GM19035 (cell line): Measurements from ENCODE around the gene ZEB1.
"Not testable (repeated sequence)": the region's sequence is repeated elsewhere in the genome, so short reads cannot be mapped to it uniquely, and the experiment has no call there.

Source experiments
- ATAC-seq: cut with Tn5 transposase; IDR thresholded peaks from one replicate; pipeline ENCODE4 v1.9.1; 2021; ENCODE audit not compliant: unreplicated experiment

The ZEB1 gene

DNA sequence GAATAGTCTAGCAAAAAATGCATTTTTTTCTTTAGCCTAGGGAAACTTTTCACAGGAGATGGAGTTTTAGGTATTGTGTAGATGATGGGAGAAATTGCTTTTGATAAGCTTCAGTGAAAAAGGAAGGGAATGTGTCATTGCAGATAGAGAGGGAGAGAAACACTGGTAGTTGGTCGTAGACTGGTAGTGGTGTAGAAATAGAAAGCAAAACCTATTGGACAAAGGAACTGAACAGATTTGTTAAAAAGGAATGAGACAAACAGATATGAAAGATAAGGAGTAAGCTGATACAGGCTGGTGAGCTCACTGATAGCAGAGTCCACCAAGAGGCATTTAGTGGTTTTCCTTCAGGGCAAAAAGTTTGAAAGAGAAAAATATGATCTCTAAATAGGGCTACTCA, 94.3 kb downstream of the ZEB1 start:
- no peak for ATAC-seq

DNA sequence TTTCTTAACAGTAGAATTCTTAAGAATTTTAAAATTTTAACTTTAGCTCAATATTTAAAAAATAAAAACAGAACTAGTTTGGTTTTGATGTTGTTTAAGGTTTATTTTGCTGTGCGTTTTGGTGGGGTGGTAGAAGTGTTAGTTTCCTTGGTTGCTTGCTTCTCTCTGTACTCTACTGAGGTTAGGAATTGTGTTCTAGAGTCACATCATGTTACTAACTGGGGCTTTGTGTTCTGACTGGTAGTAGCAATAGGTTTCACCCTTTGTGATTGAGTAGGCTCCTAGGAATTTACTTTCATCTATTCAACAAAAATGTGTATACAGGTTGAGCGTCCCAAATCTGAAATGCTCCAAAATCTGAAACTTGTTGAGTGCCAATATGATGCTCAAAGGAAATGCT, 99.5 kb downstream of the ZEB1 start:
- ATAC-seq, result no peak

DNA sequence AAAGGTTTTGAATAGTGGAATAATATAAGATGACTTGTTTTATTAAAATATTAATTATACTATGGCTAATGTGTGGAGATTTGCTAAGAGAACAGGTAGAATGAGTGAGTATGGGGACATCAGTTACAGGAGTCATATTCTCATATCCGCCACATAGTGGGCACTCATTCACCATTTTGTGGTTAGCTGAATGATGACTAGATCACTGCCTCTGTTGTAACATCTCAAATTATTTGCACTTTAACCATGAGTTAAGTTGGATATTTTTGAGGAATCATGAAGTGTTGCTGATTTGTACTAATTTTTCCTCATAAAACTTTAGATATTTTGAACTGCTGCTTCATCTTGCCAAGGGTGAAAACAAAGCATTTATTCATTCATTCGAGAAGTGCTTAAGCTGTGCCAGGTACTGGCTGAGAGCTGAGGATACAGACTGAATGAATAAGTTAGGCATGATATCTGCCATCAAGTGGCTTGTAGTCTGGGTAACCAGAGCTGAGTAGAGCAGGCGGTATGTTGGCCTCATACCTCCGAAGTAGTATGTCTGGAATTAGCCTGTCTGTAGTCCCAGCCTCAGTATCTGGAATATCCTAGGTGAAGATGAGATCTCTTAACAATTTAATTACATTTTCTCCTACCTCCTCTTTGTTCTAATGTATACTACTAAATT, 100.5 kb downstream of the ZEB1 start:
- no peak for ATAC-seq

DNA sequence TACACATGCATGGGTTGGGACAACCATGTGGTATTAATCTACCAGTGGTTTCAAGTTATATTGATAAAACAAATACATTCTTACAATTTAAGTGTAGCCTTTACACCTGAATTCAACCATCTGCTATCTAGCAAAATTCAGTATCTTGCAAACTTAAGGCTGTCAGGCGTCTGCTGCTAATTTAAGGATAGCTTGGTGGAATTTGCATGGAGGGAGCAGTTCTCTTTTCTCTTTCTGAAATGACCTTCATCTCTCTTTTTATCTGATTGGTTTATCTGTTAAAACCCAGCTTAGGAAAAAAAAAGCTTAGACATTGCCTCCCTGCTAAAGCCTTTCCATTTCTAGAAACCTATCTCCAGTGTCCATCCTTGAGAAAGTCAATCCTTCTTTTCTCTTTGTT, 102.3 kb downstream of the ZEB1 start:
- ATAC-seq, result no peak

DNA sequence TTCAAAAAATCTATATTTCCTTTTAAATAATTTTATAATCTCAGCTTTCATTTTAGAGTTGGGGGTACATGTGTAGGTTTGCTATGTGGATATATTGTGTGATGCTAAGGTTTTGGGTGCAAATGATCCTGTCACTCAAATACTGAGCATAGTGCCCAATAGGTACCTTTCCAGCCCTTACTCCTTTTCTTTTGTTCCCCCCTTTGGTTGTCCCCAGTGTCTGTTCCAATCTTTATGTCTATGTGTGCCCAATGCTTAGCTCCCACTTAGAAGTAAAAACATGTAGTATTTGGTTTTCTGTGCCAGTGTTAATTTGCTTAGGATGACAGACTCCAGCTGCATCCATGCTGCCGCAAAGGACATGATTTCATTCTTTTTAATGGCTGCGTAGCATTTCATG, 103.6 kb downstream of the ZEB1 start:
- no peak for ATAC-seq

DNA sequence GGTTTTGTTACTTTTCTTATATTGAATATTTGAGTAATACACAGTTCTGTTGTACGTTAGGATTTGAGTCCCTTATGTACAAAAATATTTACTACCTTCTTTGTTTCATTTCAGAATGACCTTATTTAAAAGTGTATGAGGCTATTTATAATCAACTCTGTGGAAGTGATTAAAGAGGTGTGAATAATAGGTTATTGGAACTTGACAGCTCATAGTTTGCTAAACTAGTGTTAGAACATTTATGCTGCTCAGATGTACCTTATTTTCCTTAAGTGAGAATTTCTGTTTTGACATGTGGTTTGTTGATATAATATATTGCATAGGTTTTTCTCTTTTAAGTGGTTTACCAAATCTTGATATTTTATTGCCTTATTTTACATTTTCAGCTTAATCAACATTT, 105.5 kb downstream of the ZEB1 start:
- no peak for ATAC-seq

DNA sequence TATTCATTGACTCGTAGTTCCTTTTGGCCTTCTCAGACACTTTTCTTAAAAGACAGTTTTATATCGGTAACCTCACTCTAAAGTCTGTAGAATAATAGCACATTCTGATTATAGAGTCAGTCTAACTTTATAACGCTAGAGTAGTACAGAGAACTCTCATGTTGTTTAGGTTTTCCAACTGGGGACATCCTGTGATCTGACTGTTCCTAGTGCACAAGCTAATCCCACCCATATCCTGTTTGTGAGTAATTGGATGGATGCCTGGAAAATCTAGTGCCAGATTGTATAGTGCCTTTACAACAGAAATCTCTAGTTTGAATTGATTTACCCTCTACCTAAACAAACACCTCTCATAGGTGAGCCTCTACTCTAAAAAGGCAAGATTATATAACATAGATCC, 107.4 kb downstream of the ZEB1 start:
- ATAC-seq, result no peak

DNA sequence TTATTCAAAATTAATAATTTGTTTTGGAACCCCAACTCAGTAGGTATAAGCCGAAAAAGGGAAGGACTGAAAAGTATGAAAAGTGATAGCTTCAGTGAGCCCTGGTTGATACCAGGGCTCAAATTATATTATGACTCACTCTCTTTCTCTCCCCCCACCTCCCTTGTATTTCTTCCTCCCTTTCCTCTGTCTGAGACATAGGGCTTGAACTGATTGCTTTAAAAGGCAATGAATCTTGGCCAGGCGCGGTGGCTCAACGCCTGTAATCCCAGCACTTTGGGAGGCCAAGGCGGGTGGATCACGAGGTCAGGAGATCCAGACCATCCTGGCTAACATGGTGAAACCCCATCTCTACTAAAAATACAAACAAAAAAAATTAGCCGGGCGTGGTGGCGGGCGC, 108.3 kb downstream of the ZEB1 start:
- ATAC-seq, result not testable (repeated sequence)

DNA sequence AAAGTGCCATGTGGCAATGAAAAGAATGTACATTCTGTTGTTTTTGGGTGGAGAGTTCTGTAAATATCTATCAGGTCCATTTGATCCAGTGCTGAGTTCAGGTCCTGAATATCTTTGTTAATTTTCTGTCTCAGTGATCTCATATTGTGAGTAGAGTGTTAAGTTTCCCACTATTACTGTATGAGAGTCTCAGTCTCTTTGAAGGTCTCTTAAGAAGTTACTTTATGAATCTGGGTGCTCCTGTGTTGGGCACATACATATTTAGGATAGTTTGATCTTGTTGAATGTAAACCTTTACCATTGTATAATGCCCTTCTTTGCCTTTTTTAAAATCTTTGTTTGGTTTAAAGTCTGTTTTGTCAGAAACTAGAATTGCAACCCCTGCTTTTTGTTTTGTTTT, 109.5 kb downstream of the ZEB1 start:
- not testable (repeated sequence) for ATAC-seq

DNA sequence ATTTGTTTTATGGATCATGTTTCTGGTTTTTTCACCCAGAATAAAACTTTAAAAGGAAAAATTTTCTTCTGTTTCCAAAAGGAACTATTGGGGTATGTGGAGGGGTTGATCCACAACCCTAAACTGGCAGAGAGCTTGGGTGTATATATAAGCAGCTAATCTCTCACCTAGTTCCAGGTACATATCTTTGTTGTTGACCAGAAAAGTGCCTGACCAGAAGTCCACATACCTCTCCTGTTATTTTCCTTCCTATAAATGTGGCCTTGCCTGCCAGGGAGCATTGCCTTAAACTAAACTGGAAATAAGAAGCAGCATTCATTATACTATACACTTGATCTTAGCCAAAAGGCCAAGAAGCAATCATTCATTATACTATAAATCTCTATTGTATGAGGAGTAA, 112.0 kb downstream of the ZEB1 start:
- ATAC-seq, result no peak

DNA sequence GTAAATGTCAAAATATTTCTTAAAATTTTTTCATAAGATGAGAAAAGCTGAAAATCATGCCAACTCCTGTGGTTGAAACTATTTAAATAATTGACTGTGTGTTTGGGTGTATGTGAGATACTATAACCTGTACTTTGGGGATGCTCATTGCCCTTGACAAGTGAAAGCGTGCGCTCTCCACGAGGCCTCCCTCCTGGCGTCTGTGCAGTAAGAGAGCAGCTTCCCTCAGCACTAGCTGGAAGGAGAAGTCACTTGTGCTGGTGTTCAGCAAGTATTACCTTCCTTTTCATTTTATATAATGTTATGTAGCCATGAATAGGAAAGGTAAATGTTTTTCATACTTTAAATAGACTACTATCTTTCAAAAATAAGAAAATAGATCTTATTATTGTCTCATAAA, 118.9 kb downstream of the ZEB1 start:
- no peak for ATAC-seq

DNA sequence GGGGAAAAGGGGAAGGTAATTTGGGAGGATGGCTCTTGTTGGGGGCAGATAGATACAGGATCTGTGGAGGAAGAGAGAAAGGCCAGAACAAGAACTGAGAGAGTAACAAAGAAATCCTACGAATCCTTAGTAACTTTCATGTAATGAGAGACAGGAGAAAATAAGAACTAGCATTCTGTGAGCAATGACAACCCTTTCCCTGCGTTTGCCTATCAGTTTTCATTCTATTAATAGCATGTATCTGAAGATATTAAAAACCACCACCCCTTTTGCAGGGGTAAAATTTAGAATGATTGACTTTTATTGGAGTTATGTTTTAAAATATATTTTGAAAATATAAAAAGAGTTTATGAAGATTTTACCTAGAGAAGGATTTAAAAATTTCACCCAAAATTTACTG, 132.8 kb downstream of the ZEB1 start:
- ATAC-seq, result no peak

DNA sequence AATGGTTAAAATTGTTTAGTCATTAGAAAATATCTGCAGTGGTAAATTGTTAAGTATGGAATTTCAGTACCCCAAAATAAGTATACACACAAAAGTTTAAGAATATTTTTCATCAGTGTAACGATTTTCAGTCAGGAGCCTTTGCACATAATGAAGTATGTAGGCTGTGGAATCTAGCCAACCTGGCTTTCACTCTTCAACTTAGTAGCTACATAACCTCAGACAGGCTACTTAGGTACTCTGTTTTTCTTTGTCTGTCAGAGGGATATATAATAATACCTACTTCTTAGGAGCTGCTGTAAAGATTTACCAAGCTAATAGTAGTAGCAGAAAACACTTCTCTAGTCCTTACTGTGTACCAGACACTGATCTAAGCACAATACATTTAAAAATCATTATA, 137.5 kb downstream of the ZEB1 start:
- ATAC-seq, result no peak

DNA sequence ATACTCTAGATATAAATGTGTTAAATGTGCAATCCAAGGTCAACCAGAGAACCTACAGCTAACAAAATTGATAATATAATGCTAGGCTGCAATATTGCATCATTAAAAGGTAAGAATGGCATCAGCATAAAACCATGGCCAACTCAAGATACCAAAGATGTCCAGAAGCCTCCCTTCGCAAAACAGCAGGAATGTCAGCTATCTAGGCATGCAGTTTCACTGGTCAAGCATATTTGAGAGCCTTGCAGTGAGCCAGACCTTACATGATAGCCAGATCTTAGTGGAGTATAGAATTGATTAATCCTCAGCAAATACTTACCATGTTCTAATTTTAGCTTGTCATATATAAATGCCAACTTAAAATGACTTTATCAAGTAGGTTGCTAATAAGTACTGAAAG, 138.8 kb downstream of the ZEB1 start:
- no peak for ATAC-seq

DNA sequence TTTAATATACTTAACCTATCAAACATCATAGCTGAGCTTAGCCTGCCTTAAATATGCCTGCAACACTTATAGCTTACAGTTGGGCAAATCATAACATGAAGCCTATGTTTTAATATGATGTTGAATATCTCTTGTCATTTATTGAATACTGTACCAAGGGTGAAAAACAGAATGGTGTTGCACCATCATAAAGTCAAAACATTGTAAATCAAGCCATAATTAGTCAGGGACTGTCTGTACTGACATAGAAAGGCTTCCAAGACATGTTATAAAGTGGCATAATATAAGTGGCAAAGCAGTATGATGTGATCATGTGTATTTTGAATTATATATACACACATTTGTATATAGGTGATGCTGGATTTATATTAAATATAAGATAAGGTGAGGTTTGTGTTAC, 140.0 kb downstream of the ZEB1 start:
- ATAC-seq, result no peak

DNA sequence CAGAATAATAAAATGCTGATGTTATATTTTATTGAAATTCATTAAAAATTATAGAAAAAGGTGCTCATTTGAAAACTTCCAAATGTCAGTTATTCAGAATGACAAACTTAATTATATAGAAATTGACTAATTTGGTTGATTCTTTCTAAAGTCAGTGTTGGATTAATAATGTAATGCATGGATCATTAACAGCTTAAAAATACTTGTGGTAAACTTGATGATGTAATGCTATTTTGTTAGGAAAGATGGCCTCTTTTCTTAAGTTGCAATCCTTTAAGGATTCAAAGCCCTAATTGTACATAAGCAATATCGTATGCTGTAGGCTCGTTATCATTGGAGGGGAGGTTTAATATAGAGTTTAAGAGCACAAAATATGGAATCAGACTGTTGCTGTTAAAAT, 141.2 kb downstream of the ZEB1 start:
- no peak for ATAC-seq

DNA sequence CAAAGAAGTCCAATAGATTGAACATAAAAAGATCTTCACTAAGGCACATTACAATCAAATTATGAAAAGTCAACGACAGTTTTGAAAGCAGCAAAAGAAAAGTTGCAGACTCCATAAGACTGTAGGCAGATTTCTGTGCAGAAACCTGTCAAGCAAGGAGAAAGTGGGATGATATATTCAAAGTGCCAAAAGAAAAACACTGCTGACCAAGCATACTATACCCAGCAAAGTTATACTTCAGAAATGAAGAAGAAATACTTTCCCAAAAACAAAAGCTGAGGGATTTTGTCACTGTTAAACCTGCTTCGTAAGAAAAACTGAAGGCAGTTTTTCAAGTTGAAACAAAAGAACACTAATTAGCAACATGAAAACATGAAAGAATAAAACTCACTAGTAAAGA, 145.5 kb downstream of the ZEB1 start:
- no peak for ATAC-seq

DNA sequence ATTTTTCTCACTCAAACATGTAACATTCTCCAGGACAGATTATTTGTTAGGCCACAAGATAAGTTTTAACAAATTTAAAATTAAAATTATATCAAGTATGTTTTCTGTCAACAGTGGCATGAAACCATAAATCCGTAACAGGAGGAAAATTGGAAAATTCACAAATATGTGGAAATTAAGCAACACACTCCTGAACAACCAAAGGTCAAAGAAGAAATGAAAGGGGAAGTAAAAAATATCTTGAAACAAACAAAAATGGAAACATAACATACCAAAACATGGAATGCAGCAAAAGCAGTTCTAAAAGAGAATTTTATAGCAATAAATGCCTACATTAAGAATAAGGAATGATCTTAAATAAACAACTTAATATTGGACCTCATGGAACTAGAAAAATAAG, 147.3 kb downstream of the ZEB1 start:
- no peak for ATAC-seq

DNA sequence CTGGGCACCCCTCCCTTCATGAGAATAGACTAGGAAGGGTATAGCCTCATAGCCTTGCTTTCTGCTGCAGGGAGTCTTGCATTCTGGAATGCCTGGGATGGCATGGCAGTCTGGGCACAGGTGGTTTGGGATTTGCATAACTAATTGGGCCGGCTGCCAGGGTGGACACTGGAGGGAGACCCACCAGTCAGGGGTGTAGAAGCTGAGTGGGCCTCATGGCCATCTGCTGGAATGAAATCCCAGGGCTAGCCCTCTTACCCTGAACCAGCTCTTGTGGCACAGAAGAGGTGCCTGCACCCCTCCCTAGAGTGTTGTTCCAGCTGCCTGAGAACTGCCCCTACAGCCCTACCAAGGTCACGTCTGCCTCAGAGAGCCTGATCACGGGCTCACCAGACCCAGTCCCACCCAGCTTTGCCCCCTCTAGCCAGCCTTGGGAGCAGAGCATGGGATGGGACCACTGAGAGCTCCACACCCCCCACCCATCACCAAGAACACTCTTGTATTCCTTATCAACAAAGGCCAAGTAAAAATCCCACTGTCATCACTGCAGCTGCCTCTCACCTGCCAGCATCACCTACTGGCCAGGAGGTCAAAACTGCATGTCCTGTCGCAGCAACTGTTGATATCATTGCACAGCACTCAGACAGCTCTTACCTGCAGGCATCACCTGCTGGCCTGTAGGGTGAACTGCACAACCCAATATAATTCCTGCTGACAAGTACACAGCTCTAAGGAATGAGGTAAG, 148.9 kb downstream of the ZEB1 start:
- ATAC-seq, result no peak

DNA sequence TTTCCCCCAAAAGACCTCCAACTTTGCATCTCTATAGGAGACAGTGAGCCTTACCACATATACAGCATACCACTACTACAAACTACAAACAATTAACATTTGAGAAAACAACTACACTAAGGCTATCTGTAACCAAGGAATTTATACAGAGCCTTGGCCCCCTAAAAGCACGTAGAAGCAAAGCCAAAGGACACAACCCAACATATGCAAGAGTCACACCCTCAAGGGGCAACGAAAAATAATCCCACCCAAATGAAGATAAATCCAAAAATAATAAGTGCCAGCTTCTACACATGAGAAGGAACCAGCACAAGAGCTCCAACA, 149.5 kb downstream of the ZEB1 start:
- no peak for ATAC-seq

DNA sequence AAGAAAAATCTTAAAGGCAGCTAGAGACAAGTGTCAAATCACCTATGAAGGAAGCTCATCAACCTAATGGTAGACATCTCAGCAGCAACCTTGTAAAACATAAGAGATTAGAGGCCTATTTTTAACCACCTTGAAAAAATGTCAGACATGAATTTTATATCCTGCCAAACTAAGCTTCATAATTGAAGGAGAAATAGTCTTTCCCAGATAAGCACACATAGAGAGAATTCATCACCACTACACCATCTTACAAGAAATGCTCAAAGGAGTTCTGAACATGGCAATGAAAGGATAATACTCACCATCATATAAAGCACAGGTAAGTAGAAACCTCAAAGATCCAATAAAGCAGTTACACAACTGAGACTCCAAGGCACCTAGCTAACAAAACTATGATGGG, 156.5 kb downstream of the ZEB1 start:
- no peak for ATAC-seq

DNA sequence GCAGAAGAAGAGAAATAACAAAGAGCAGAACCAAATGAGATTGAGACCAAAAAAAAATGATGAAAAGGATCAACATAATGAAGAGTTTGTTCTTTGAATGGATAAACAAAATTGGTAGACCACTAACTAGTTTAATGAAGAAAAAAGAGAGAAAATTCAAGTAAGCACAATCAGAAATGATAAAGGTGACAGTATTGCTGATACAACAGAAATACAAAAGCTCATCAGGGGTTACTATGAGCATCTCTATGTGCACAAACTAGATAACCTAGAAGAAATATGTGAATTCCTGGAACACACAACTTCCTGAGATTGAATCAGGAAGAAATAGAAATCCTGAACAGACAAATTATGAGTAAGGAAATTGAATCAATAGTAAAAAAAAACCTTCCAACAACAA, 157.1 kb downstream of the ZEB1 start:
- ATAC-seq, result no peak

DNA sequence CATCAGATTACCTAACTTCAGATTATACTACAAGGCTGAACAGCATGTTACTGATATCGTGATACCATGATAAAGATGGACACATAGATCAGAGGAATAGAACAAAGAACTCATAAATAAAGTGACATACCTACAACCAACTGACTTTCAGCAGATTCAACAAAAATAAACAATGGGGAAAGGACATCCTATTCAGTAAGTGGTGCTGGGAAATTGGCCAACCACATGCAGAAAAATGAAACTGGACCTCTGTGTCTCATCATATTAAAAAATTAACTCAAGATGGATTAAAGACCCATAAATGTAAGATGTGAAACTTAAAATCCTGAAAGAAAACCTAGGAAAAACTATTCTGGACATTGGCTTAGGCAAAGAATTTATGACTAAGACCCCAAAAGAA, 158.6 kb downstream of the ZEB1 start:
- no peak for ATAC-seq
